ENCODE results near the gene TMCC2.

GRCh38 chr1:205255941-205256780 is 28.4 kb downstream of the TMCC2 start:
- TF ChIP-seq, protein P1, sequence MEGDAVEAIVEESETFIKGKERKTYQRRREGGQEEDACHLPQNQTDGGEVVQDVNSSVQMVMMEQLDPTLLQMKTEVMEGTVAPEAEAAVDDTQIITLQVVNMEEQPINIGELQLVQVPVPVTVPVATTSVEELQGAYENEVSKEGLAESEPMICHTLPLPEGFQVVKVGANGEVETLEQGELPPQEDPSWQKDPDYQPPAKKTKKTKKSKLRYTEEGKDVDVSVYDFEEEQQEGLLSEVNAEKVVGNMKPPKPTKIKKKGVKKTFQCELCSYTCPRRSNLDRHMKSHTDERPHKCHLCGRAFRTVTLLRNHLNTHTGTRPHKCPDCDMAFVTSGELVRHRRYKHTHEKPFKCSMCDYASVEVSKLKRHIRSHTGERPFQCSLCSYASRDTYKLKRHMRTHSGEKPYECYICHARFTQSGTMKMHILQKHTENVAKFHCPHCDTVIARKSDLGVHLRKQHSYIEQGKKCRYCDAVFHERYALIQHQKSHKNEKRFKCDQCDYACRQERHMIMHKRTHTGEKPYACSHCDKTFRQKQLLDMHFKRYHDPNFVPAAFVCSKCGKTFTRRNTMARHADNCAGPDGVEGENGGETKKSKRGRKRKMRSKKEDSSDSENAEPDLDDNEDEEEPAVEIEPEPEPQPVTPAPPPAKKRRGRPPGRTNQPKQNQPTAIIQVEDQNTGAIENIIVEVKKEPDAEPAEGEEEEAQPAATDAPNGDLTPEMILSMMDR (conservative IDR thresholded peaks at IDR 0.05; ENCODE audit: low read depth, low read length) = peak; percentile 94
- no peak for TF ChIP-seq EZH2 (IDR thresholded peaks at IDR 0.05; ENCODE audit: borderline replicate concordance, low read depth, low read length, poor library complexity, severe bottlenecking)

Data from A673 (cell line).